Measurements from ENCODE around the gene SETDB2.

Gene SETDB2

GRCh38 chr13:49443704-49444523 is at the start of gene SETDB2, which contains the start of gene CAB39L:
Gene SETDB2, plus strand, starts transcription at chr13:49444274. Its CDS starts 7,620 bp downstream, at chr13:49451894.
Gene CAB39L, minus strand, starts transcription at chr13:49444064. Its CDS starts 61,154 bp downstream, at chr13:49382910.
- ChIA-PET POLR2A (ENCODE audit: low non-redundant PET) (interaction anchor here (0.6 to 0.7 kb wide), 3 partner anchors 130 to 347 kb away, joined by 3 to 4 read pairs (median 4); no protein-coding TSS in a partner anchor), CTCF (interaction anchor here (0.6 to 0.7 kb wide), 4 partner anchors 11 to 69 kb away, joined by 3 to 5 read pairs (median 4); no protein-coding TSS in a partner anchor)
- DNase-seq (ENCODE audit: low spot score), result peak; percentile 97
- peak; percentile 44 for TF ChIP-seq CTCF (conservative IDR thresholded peaks at IDR 0.05; ENCODE audit: low read depth)
- peak within 1 kb of the TSS; percentile 98 for H3K27ac ChIP-seq

GRCh38 chr13:49395451-49395865 is 48.6 kb upstream of the SETDB2 start:
- no peak for DNase-seq (ENCODE audit: low spot score)
- CTCF ChIA-PET, result no interaction called here
- no peak overlapping the region for H3K27ac ChIP-seq
- TF ChIP-seq CTCF (conservative IDR thresholded peaks at IDR 0.05; ENCODE audit: low read depth), result no peak
- POLR2A ChIA-PET (ENCODE audit: low non-redundant PET), result no interaction called here

- TF ChIP-seq CTCF (conservative IDR thresholded peaks at IDR 0.05; ENCODE audit: low read depth), result no peak
- no peak overlapping the region for H3K27ac ChIP-seq
- DNase-seq (ENCODE audit: low spot score), result no peak
- POLR2A ChIA-PET (ENCODE audit: low non-redundant PET), result no interaction called here
- CTCF ChIA-PET, result no interaction called here
Observed at GRCh38 chr13:49395878-49396380, 48.1 kb upstream of the SETDB2 start.

- no peak for DNase-seq (ENCODE audit: low spot score)
- POLR2A ChIA-PET (ENCODE audit: low non-redundant PET), result no interaction called here
- TF ChIP-seq CTCF (conservative IDR thresholded peaks at IDR 0.05; ENCODE audit: low read depth), result no peak
- no peak overlapping the region for H3K27ac ChIP-seq
- CTCF ChIA-PET, result no interaction called here
Observed at GRCh38 chr13:49399801-49400472, 44.1 kb upstream of the SETDB2 start.

- CTCF ChIA-PET, result interaction anchor here (0.6 kb wide), 1 partner anchor 54 kb away, joined by 3 read pairs; no protein-coding TSS in a partner anchor
- TF ChIP-seq CTCF (conservative IDR thresholded peaks at IDR 0.05; ENCODE audit: low read depth), result no peak
- POLR2A ChIA-PET (ENCODE audit: low non-redundant PET), result no interaction called here
- no peak overlapping the region for H3K27ac ChIP-seq
- DNase-seq (ENCODE audit: low spot score), result no peak
Observed at GRCh38 chr13:49400755-49401659, 43.1 kb upstream of the SETDB2 start.

Measured in RWPE1 (cell line).